Right lobe of liver (tissue), 6 donors: ENCODE data around the gene CENPA. TPM values are rescaled to one million over a fixed set of nuclear protein-coding genes. Genes with fewer than 3 reads are reported as not detected.
A peak's percentile ranks its signal among the peaks of the same experiment; 100 is the strongest.
"Not testable (repeated sequence)": the region's sequence is repeated elsewhere in the genome, so short reads cannot be mapped to it uniquely, and the experiment has no call there.

ENCODE experiments used
- ATAC-seq, 4 donors: fragments of 200-7000 bp; cut with Tn5 transposase; one replicate each; pipeline ENCODE4 v1.9.1; 2020; ENCODE audit warnings: mild to moderate bottlenecking in 4 of 4, moderate library complexity in 4 of 4
- DNase-seq, 3 donors: peaks; one replicate each; pipeline ENCODE4 v3.0.0-alpha.2; 2020
- H3K27ac ChIP-seq, 3 donors: fragments of 200-600 bp; one replicate each; pipeline ENCODE4 v1.8.0; 2022
- H3K27me3 ChIP-seq, 2 donors: fragments of 200-600 bp; one replicate each; pipeline ENCODE4 v1.8.0; 2022
- H3K36me3 ChIP-seq, 4 donors: fragments of 200-600 bp; sonication (generic) in 1 of 4; one replicate each; pipeline versions ENCODE4 v1.5.1 to v1.8.0; 2017 to 2022; ENCODE audit warnings: control low read depth in 1 of 4
- H3K4me1 ChIP-seq, 4 donors: fragments of 200-600 bp; sonication (generic) in 1 of 4; one replicate each; pipeline versions ENCODE4 v1.5.1 to v1.8.0; 2017 to 2022; ENCODE audit warnings: control low read depth in 1 of 4
- H3K4me3 ChIP-seq, 3 donors: fragments of 200-600 bp; one replicate each; pipeline ENCODE4 v1.8.0; 2022
- H3K9me3 ChIP-seq, 4 donors: fragments of 200-600 bp; sonication (generic) in 1 of 4; one replicate each; pipeline versions ENCODE4 v1.5.1 to v1.8.0; 2017 to 2022; ENCODE audit warnings: control low read depth in 1 of 4
- CTCF ChIP-seq, 4 donors: fragments of 200-600 bp in 3 of 4; fragments of 450-650 bp in 1 of 4; IDR thresholded peaks; one replicate each; pipeline versions ENCODE4 v1.5.1 to v1.8.0; 2016 to 2022; ENCODE audit warnings: antibody characterized with exemption in 4 of 4, mild to moderate bottlenecking in 2 of 4
- POLR2A ChIP-seq: fragments of 450-650 bp; IDR thresholded peaks from one replicate; pipeline ENCODE4 v1.6.1; 2017; ENCODE audit warnings: antibody characterized with exemption, mild to moderate bottlenecking
- WGBS: methylation state at CpG from one replicate; pipeline ENCODE4 v1.1.6; 2018; ENCODE audit warnings: low coverage, low lambda C conversion rate; ENCODE audit not compliant: insufficient coverage; ENCODE audit errors: missing lambda C conversion rate; 5-methylcytosine and 5-hydroxymethylcytosine counted together
- intact Hi-C, 2 donors: fragments of 100-400 bp; cut with DNase I; formaldehyde crosslinking; loops; one replicate each; pipeline versions ENCODE4 v1.11.2 to v1.14.1; 2022
- total RNA-seq, 6 experiments: library from RNA; depleted of rRNA in 2 of 6; stranded (reverse); fragments of >200 nt in 2 of 6; fragmentation: NEBNext Ultra II Directional in 3 of 6; extraction: Animal tissue kit (Norgen Biotek cat#: 25700) in 3 of 6; gene quantifications; one replicate each; pipeline versions ENCODE4 v1.1.0 to v1.2.4, GENCODE V29; 2016 to 2023
- donor health status: DM: no; HTN: yes; CAD: no.
- donor health status: DM: no; HTN: no; CAD: no.
- donor health status: DM: no; HTN: no; CAD: no.
- donor health status: DM: no; HTN: yes; CAD: no.
- donor health status: DM: no; HTN: yes; CAD: no.

CENPA gene
- total RNA-seq, 6 experiments from 2014 or later = 0.18 to 1.3 (median 0.56) TPM; not detected in 1

- ATAC-seq (no peak), DNase-seq (no peak)
- Histone ChIP-seq H3K9me3 (no peaks in the 10 kb centered on the region), H3K27ac (no peak overlapping the region), H3K27me3 (no peaks in the 10 kb centered on the region), H3K4me1 (peaks cover 0 to 4% (median 0%) of the 10 kb centered on the region in 4 donors), H3K4me3 (no peak overlapping the region), H3K36me3 (no peaks in the 10 kb centered on the region)
- 67% methylated on average over 1 of the region's 3 CpGs for WGBS
- intact Hi-C loops = loop anchor here in 1 of 2 donors (5.0 kb wide), 1 partner anchor 138 kb away; no protein-coding TSS in a partner anchor
- no peak for TF ChIP-seq POLR2A
Measured at GRCh38 chr2:26744953-26745352, 40.9 kb upstream of the CENPA start.

GRCh38 chr2:26745609-26746327, 40.1 kb upstream of the CENPA start:
- 14% methylated on average over 8 of the region's 9 CpGs for WGBS
- DNase-seq (peak; percentile 81 to 84 (median 81)), ATAC-seq (peak; percentile 92 to 96 (median 94))
- intact Hi-C loops = loop anchor here in 1 of 2 donors (5.0 kb wide), 1 partner anchor 138 kb away; no protein-coding TSS in a partner anchor
- Histone ChIP-seq H3K36me3 (no peaks in the 10 kb centered on the region), H3K27ac (no peak overlapping the region), H3K27me3 (no peaks in the 10 kb centered on the region), H3K4me1 (peaks cover 0 to 4% (median 0%) of the 10 kb centered on the region in 4 donors), H3K9me3 (no peaks in the 10 kb centered on the region), H3K4me3 (no peak overlapping the region)
- TF ChIP-seq POLR2A (no peak), CTCF (IDR thresholded peaks at IDR 0.05) (peak; percentile 90 to 98 (median 94))

- no peaks in the 10 kb centered on the region for H3K27me3 ChIP-seq
- H3K4me1 ChIP-seq = peaks cover 0 to 4% (median 0%) of the 10 kb centered on the region in 4 donors
- DNase-seq (no peak), ATAC-seq (no peak)
- no peaks in the 10 kb centered on the region for H3K36me3 ChIP-seq
- intact Hi-C loops = loop anchor here in 1 of 2 donors (5.0 kb wide), 1 partner anchor 140 kb away; no protein-coding TSS in a partner anchor
- no peaks in the 10 kb centered on the region for H3K9me3 ChIP-seq
- TF ChIP-seq CTCF (IDR thresholded peaks at IDR 0.05) (no peak), POLR2A (no peak)
- no peak overlapping the region for H3K27ac ChIP-seq
- WGBS = 51% methylated on average over 3 of the region's 3 CpGs
- H3K4me3 ChIP-seq = no peak overlapping the region
Measured at GRCh38 chr2:26746934-26747333, 38.9 kb upstream of the CENPA start.

GRCh38 chr2:26749787-26750420, 36.0 kb upstream of the CENPA start:
- intact Hi-C loops = loop anchor here (2.0 to 5.0 kb wide), 2 partner anchors 141 to 143 kb away; no protein-coding TSS in a partner anchor
- not testable (repeated sequence) for H3K4me1 ChIP-seq, H3K36me3 ChIP-seq, H3K27me3 ChIP-seq, H3K9me3 ChIP-seq, DNase-seq, H3K27ac ChIP-seq, ATAC-seq, H3K4me3 ChIP-seq
- WGBS = 44% methylated on average over 8 of the region's 8 CpGs

- not testable (repeated sequence) for DNase-seq, ATAC-seq
Measured at GRCh38 chr2:26750467-26750866, 35.4 kb upstream of the CENPA start.

GRCh38 chr2:26752656-26753055, 33.2 kb upstream of the CENPA start:
- no peak for TF ChIP-seq CTCF (IDR thresholded peaks at IDR 0.05)
- no peak for TF ChIP-seq POLR2A
- 77% methylated on average over 3 of the region's 3 CpGs for WGBS
- ATAC-seq (no peak), DNase-seq (no peak)
- Histone ChIP-seq H3K27ac (no peak overlapping the region), H3K4me3 (no peak overlapping the region), H3K27me3 (no peaks in the 10 kb centered on the region), H3K36me3 (no peaks in the 10 kb centered on the region), H3K9me3 (no peaks in the 10 kb centered on the region), H3K4me1 (peaks cover 0 to 2% (median 0%) of the 10 kb centered on the region in 4 donors)
- intact Hi-C loops = no loop called here

More at GRCh38 chr2:26750467-26750866, 35.4 kb upstream of the CENPA start:
- H3K27ac ChIP-seq, intact Hi-C loops, H3K4me3 ChIP-seq, H3K27me3 ChIP-seq, H3K36me3 ChIP-seq, H3K9me3 ChIP-seq, H3K4me1 ChIP-seq: not testable (repeated sequence)
- WGBS = 74% methylated on average over 9 of the region's 11 CpGs
